ENCODE measurements around the gene NDUFAF4.

NDUFAF4 gene

GRCh38 chr6:96897396-96898240 lies at the start of gene NDUFAF4:
Gene NDUFAF4 (minus strand): TSS chr6:96897891. CDS start chr6:96897801, 90 bp downstream.
- Histone ChIP-seq H3K36me3 (ENCODE audit: insufficient read depth, low read length) (peaks cover 17% of the 10 kb centered on the region), H3K4me1 (ENCODE audit: insufficient read depth, low read length) (peaks cover 30% of the 10 kb centered on the region), H3K27ac (ENCODE audit: low read depth, low read length) (peak within 1 kb of the TSS; percentile 93), H3K9ac (ENCODE audit: low read length) (peak within 1 kb of the TSS; percentile 72), H3K27me3 (ENCODE audit: control insufficient read depth in 1 of 2, insufficient read depth in 2 of 2, low read length in 2 of 2) (no peaks in the 10 kb centered on the region), H3K4me3 (ENCODE audit: low read depth in 1 of 2, low read length in 2 of 2) (peak within 1 kb of the TSS; percentile 84 to 95), H3K9me3 (ENCODE audit: low read length) (no peaks in the 10 kb centered on the region)

- no peak overlapping the region for H3K9ac ChIP-seq (ENCODE audit: low read length)
- no peaks in the 10 kb centered on the region for H3K9me3 ChIP-seq (ENCODE audit: low read length)
- no peak overlapping the region for H3K27ac ChIP-seq (ENCODE audit: low read depth, low read length)
- no peaks in the 10 kb centered on the region for H3K27me3 ChIP-seq (ENCODE audit: control insufficient read depth in 1 of 2, insufficient read depth in 2 of 2, low read length in 2 of 2)
- no peaks in the 10 kb centered on the region for H3K4me1 ChIP-seq (ENCODE audit: insufficient read depth, low read length)
- no peaks in the 10 kb centered on the region for H3K36me3 ChIP-seq (ENCODE audit: insufficient read depth, low read length)
- no peak overlapping the region for H3K4me3 ChIP-seq (ENCODE audit: low read depth in 1 of 2, low read length in 2 of 2)
Measured at GRCh38 chr6:96947055-96947454, 49.4 kb upstream of the NDUFAF4 start.

- no peaks in the 10 kb centered on the region for H3K4me1 ChIP-seq (ENCODE audit: insufficient read depth, low read length)
- H3K36me3 ChIP-seq (ENCODE audit: insufficient read depth, low read length): no peaks in the 10 kb centered on the region
- no peak overlapping the region for H3K27ac ChIP-seq (ENCODE audit: low read depth, low read length)
- H3K9ac ChIP-seq (ENCODE audit: low read length): no peak overlapping the region
- no peaks in the 10 kb centered on the region for H3K27me3 ChIP-seq (ENCODE audit: control insufficient read depth in 1 of 2, insufficient read depth in 2 of 2, low read length in 2 of 2)
- no peaks in the 10 kb centered on the region for H3K9me3 ChIP-seq (ENCODE audit: low read length)
- H3K4me3 ChIP-seq (ENCODE audit: low read depth in 1 of 2, low read length in 2 of 2): no peak overlapping the region
Measured at GRCh38 chr6:96943555-96944215, 46.0 kb upstream of the NDUFAF4 start.

- Histone ChIP-seq H3K9me3 (ENCODE audit: low read length) (no peaks in the 10 kb centered on the region), H3K4me1 (ENCODE audit: insufficient read depth, low read length) (no peaks in the 10 kb centered on the region), H3K27ac (ENCODE audit: low read depth, low read length) (no peak overlapping the region), H3K36me3 (ENCODE audit: insufficient read depth, low read length) (no peaks in the 10 kb centered on the region), H3K27me3 (ENCODE audit: control insufficient read depth in 1 of 2, insufficient read depth in 2 of 2, low read length in 2 of 2) (no peaks in the 10 kb centered on the region), H3K4me3 (ENCODE audit: low read depth in 1 of 2, low read length in 2 of 2) (no peak overlapping the region), H3K9ac (ENCODE audit: low read length) (no peak overlapping the region)
Measured at GRCh38 chr6:96942676-96943075, 45.0 kb upstream of the NDUFAF4 start.

- no peaks in the 10 kb centered on the region for H3K36me3 ChIP-seq (ENCODE audit: insufficient read depth, low read length)
- no peaks in the 10 kb centered on the region for H3K9me3 ChIP-seq (ENCODE audit: low read length)
- H3K4me1 ChIP-seq (ENCODE audit: insufficient read depth, low read length): no peaks in the 10 kb centered on the region
- no peaks in the 10 kb centered on the region for H3K27me3 ChIP-seq (ENCODE audit: control insufficient read depth in 1 of 2, insufficient read depth in 2 of 2, low read length in 2 of 2)
- H3K9ac ChIP-seq (ENCODE audit: low read length): no peak overlapping the region
- no peak overlapping the region for H3K27ac ChIP-seq (ENCODE audit: low read depth, low read length)
- no peak overlapping the region for H3K4me3 ChIP-seq (ENCODE audit: low read depth in 1 of 2, low read length in 2 of 2)
Measured at GRCh38 chr6:96940322-96940721, 42.6 kb upstream of the NDUFAF4 start.

GRCh38 chr6:96939007-96939805 lies 41.5 kb upstream of the NDUFAF4 start:
- no peak overlapping the region for H3K4me3 ChIP-seq (ENCODE audit: low read depth in 1 of 2, low read length in 2 of 2)
- H3K36me3 ChIP-seq (ENCODE audit: insufficient read depth, low read length): no peaks in the 10 kb centered on the region
- no peaks in the 10 kb centered on the region for H3K4me1 ChIP-seq (ENCODE audit: insufficient read depth, low read length)
- H3K9ac ChIP-seq (ENCODE audit: low read length): no peak overlapping the region
- no peaks in the 10 kb centered on the region for H3K27me3 ChIP-seq (ENCODE audit: control insufficient read depth in 1 of 2, insufficient read depth in 2 of 2, low read length in 2 of 2)
- no peaks in the 10 kb centered on the region for H3K9me3 ChIP-seq (ENCODE audit: low read length)
- H3K27ac ChIP-seq (ENCODE audit: low read depth, low read length): no peak overlapping the region

GRCh38 chr6:96934087-96934486 lies 36.4 kb upstream of the NDUFAF4 start:
- Histone ChIP-seq H3K4me1 (ENCODE audit: insufficient read depth, low read length) (no peaks in the 10 kb centered on the region), H3K4me3 (ENCODE audit: low read depth in 1 of 2, low read length in 2 of 2) (no peak overlapping the region), H3K9me3 (ENCODE audit: low read length) (no peaks in the 10 kb centered on the region), H3K9ac (ENCODE audit: low read length) (no peak overlapping the region), H3K27me3 (ENCODE audit: control insufficient read depth in 1 of 2, insufficient read depth in 2 of 2, low read length in 2 of 2) (no peaks in the 10 kb centered on the region), H3K27ac (ENCODE audit: low read depth, low read length) (no peak overlapping the region), H3K36me3 (ENCODE audit: insufficient read depth, low read length) (no peaks in the 10 kb centered on the region)

- Histone ChIP-seq H3K27me3 (ENCODE audit: control insufficient read depth in 1 of 2, insufficient read depth in 2 of 2, low read length in 2 of 2) (no peaks in the 10 kb centered on the region), H3K36me3 (ENCODE audit: insufficient read depth, low read length) (no peaks in the 10 kb centered on the region), H3K9me3 (ENCODE audit: low read length) (no peaks in the 10 kb centered on the region), H3K27ac (ENCODE audit: low read depth, low read length) (no peak overlapping the region), H3K9ac (ENCODE audit: low read length) (no peak overlapping the region), H3K4me3 (ENCODE audit: low read depth in 1 of 2, low read length in 2 of 2) (no peak overlapping the region), H3K4me1 (ENCODE audit: insufficient read depth, low read length) (no peaks in the 10 kb centered on the region)
Measured at GRCh38 chr6:96931198-96931597, 33.5 kb upstream of the NDUFAF4 start.

GRCh38 chr6:96929741-96930140 lies 32.0 kb upstream of the NDUFAF4 start:
- H3K4me3 ChIP-seq (ENCODE audit: low read depth in 1 of 2, low read length in 2 of 2): no peak overlapping the region
- H3K9ac ChIP-seq (ENCODE audit: low read length): no peak overlapping the region
- no peak overlapping the region for H3K27ac ChIP-seq (ENCODE audit: low read depth, low read length)
- H3K27me3 ChIP-seq (ENCODE audit: control insufficient read depth in 1 of 2, insufficient read depth in 2 of 2, low read length in 2 of 2): no peaks in the 10 kb centered on the region
- no peaks in the 10 kb centered on the region for H3K4me1 ChIP-seq (ENCODE audit: insufficient read depth, low read length)
- H3K9me3 ChIP-seq (ENCODE audit: low read length): no peaks in the 10 kb centered on the region
- H3K36me3 ChIP-seq (ENCODE audit: insufficient read depth, low read length): no peaks in the 10 kb centered on the region

GRCh38 chr6:96927660-96928059 lies 30.0 kb upstream of the NDUFAF4 start:
- no peak overlapping the region for H3K27ac ChIP-seq (ENCODE audit: low read depth, low read length)
- H3K27me3 ChIP-seq (ENCODE audit: control insufficient read depth in 1 of 2, insufficient read depth in 2 of 2, low read length in 2 of 2): no peaks in the 10 kb centered on the region

GRCh38 chr6:96926425-96926824 lies 28.7 kb upstream of the NDUFAF4 start:
- Histone ChIP-seq H3K9me3 (ENCODE audit: low read length) (no peaks in the 10 kb centered on the region), H3K36me3 (ENCODE audit: insufficient read depth, low read length) (no peaks in the 10 kb centered on the region), H3K4me1 (ENCODE audit: insufficient read depth, low read length) (no peaks in the 10 kb centered on the region), H3K4me3 (ENCODE audit: low read depth in 1 of 2, low read length in 2 of 2) (no peak overlapping the region), H3K9ac (ENCODE audit: low read length) (no peak overlapping the region), H3K27me3 (ENCODE audit: control insufficient read depth in 1 of 2, insufficient read depth in 2 of 2, low read length in 2 of 2) (no peaks in the 10 kb centered on the region), H3K27ac (ENCODE audit: low read depth, low read length) (no peak overlapping the region)

More at GRCh38 chr6:96927660-96928059, 30.0 kb upstream of the NDUFAF4 start:
- Histone ChIP-seq H3K4me1 (ENCODE audit: insufficient read depth, low read length) (no peaks in the 10 kb centered on the region), H3K4me3 (ENCODE audit: low read depth in 1 of 2, low read length in 2 of 2) (no peak overlapping the region), H3K36me3 (ENCODE audit: insufficient read depth, low read length) (no peaks in the 10 kb centered on the region), H3K9ac (ENCODE audit: low read length) (no peak overlapping the region), H3K9me3 (ENCODE audit: low read length) (no peaks in the 10 kb centered on the region)
